Fibroblast of the conjunctiva (primary cell): Measurements from ENCODE around the gene MAP3K12.
"Not testable (repeated sequence)": the region's sequence is repeated elsewhere in the genome, so short reads cannot be mapped to it uniquely, and the experiment has no call there.

ENCODE experiments used
- DNase-seq: peaks from one replicate; pipeline ENCODE4 v3.0.0-alpha.2; 2010; ENCODE audit warnings: low read depth

Gene MAP3K12, protein sequence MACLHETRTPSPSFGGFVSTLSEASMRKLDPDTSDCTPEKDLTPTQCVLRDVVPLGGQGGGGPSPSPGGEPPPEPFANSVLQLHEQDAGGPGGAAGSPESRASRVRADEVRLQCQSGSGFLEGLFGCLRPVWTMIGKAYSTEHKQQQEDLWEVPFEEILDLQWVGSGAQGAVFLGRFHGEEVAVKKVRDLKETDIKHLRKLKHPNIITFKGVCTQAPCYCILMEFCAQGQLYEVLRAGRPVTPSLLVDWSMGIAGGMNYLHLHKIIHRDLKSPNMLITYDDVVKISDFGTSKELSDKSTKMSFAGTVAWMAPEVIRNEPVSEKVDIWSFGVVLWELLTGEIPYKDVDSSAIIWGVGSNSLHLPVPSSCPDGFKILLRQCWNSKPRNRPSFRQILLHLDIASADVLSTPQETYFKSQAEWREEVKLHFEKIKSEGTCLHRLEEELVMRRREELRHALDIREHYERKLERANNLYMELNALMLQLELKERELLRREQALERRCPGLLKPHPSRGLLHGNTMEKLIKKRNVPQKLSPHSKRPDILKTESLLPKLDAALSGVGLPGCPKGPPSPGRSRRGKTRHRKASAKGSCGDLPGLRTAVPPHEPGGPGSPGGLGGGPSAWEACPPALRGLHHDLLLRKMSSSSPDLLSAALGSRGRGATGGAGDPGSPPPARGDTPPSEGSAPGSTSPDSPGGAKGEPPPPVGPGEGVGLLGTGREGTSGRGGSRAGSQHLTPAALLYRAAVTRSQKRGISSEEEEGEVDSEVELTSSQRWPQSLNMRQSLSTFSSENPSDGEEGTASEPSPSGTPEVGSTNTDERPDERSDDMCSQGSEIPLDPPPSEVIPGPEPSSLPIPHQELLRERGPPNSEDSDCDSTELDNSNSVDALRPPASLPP

DNA sequence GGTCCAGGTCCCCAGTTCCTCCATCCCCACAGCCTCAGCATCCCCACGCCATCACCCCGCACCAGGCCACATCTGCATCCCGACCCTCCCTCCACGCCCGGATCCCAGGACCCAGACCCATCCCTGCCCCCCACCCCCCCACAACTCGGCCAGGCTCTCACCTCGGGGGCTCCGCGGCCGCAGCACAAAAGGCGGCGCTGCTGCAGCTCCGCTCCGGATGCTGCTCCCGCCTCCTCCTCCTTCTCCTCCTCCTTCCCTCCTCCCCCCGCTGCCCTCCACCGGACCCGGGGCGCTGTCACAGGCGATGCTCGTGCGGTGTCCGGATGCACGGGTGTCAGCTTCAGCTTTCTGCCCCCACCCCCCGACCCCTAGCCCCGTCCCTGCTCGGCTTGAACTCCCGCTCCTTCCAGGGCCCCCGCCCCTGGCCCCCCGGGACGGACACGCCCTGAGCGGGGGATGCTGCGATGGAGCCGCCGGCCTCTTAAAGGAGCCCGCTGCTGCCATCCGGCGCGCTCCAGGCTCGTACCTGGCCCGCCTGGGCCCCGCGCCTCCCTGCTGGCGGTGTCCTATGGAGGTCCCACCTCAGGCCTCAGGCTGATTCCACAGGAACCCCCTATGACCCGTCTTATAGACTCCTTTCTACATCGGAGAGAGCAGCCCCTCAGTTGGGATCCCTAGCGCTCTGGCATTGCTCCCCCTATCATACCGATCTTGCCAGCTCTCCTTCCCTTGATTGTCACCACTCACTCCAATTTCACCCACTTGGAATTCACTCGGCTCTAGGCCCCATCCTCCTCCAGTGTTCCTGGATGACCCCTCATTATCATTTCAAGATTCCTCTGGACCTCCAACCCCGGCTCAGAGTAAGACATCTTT lies at the start of gene MAP3K12:
Gene MAP3K12 (minus strand): TSS at position 193 of the 876 bp plus-strand sequence. CDS start 12,067 bp downstream, outside the sequence.
- peak; percentile 55 for DNase-seq

DNA sequence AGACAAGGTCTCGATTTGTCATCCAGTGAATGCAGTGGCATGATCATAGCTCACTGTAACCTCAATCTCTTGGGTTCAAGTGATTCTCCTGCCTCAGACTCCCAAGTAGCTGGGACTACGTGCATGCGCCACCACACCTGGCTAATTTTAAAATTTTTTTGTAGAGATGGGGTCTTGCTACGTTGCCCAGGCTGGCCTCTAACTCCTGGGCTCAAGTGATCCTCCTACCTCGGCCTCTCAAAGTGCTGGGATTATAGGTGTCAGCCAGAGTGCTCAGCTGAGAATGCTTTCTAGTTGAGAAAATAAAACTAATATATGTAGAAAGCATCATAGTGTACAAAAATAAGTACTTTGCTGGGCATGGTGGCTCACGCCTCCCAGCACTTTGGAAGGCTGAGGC lies 49.1 kb upstream of the MAP3K12 start:
- not testable (repeated sequence) for DNase-seq

DNA sequence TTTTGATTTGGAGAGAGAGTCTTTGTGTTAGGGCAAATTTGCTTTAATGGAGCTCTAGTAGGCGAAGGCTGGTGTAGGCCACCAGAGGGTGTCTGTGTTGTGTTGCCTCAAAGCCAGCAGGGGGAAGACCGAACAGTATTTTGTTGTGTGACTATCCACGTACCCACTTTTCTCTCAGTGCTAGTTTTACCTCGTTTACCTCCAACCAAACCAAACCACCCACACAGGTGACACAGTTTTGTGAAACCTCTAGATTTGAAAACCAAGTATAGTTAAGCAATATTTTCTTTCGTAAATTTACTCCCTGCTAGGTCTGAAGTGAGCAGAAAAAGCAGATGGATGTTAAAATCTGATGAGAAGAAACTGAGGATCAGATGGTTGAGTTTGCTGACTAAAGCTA lies 44.3 kb upstream of the MAP3K12 start:
- peak; percentile 72 for DNase-seq

DNA sequence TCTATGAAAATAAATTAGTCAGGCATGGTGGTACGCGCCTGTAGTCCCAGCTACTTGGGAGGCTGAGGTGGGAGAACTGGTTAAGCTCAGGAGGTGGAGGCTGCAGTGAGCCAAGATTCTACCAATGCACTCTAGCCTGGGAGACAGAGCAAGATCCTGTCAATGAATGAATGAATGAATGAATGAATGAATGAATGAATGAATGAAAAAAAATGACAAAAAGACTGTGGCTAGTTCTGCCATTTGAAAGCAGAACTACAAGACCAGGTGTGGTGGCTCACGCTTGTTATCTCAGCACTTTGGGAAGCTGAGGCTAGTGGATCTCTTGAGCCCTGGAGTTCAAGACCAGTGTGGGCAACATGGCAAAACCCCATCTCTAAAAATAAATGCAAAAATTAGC lies 40.3 kb upstream of the MAP3K12 start:
- DNase-seq, result no peak

DNA sequence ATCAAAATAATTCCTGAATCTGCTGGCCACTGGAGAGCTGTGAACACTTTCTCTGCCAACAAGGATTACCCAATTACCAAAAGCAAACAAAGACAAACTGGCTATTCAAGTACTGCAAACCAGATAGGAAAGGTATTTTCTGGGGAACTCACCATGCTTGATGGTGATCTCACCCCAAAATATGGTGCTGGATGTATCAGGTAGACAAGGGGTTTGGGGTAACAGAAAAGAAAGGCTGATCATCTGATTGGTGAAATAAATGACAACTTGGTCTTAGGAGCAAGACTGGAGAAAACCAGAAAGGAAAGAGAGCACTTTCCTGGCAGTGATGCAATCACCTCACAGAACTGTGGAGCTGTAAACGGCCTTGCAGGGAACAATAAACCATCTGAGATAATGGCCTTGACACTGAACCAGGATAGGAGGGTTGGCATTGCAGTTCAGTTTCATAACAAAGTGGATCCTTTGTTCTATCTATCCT lies 39.0 kb upstream of the MAP3K12 start:
- DNase-seq, result peak; percentile 42

DNA sequence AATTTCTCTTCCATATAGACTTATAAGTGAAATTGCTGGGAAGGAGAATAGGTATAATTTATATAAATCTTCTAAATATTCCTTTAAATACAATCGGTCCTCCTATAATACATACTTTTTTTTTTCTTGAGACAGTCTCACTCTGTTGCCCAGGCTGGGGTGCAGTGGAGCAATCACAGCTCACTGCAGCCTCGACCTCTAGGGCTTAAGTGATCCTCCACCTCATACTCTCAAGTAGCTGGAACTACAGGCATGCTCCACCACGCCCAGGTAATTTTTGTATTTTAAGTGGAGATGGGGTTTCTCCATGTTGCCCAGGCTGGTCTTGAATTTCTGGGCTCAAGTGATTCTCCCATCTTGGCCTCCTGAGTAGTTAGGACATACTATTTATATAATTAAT lies 37.7 kb upstream of the MAP3K12 start:
- DNase-seq, result no peak

- no peak for DNase-seq
Observed at GRCh38 chr12:53533471-53533870, 34.2 kb upstream of the MAP3K12 start.

DNA sequence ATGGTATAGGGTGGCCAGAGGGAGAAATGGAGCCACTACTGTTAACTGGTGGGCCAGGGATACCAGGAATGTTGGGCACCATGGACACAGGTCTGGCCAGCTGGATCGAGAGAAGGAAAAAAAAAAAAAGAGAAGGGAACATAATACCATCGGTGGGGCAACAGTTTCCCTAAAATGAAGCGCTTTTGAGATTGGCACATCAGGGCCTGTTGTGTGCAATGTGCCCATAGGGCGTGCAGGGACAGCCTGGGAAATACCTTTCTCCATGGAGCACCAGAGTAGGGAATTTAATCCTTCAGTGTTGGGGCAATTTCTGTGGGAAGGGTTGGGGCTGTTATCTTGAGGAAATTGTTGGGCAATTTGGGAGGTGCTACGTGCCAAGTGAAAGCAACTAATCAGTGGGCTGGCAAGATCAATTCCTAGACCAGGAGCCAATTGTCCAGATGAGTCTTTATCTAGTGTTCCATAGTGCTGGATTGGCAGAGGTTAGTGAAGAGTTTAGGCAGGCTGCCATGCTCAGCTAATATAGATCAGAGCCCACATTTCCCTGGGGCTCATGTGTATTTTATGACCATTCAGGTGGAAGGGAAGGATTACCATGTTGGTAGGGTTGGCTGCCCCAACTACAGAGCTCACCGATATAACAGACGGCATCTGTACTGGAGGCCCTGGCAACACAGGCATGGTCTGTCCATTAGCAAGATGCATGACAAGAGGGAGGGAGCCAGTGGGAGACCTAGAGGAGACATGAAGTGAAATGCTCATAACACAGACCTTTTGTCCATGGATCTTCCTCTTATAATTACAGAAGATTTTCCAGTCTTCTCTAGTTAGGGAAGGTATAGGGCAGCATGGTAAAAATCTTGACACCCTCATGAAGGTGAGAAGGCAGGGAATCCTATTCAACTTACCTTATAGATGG lies 33.5 kb upstream of the MAP3K12 start:
- no peak for DNase-seq

DNA sequence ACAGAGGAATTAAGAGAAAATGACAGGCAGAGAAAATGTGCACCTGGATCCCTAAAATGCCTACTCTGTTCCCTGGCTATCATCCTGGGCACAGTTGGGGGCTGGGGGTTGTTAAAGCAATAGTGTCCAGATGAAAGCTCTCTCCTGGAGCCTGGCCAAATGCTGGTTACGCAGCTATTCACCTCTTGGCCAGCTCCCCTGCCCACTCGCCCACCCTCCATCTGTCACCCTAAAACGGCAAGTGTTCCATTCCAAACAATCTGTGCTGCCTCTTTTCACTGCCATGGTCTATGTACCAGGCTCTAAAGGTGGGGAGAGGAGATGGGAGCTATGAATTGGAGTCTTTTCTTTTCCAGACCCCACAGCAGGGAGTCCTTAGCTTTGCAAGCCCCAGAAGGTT lies 32.8 kb upstream of the MAP3K12 start:
- DNase-seq, result no peak

- no peak for DNase-seq
Observed at GRCh38 chr12:53530920-53531319, 31.7 kb upstream of the MAP3K12 start.

- no peak for DNase-seq
Observed at GRCh38 chr12:53530061-53530460, 30.8 kb upstream of the MAP3K12 start.

- DNase-seq, result no peak
Observed at GRCh38 chr12:53524476-53524875, 25.2 kb upstream of the MAP3K12 start.

DNA sequence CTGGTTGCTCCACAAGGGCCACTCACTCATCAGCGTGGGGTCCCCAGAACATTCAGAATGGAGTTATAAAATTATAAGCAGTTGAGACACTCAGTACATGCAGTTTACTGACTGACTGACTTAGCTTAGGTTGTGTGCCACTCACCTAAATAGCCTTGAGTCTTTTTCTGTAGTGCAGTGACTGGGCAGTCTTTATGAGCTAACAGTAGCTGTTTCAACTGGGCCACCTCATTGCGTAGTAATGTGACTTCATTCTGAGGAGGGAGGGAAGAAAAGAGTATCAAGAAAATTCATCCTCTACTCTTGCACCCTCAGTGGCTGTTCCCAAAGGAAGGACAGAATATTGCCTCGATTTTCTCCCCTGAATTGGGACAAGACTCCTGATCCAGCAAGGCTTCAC lies 23.9 kb upstream of the MAP3K12 start:
- DNase-seq, result no peak

DNA sequence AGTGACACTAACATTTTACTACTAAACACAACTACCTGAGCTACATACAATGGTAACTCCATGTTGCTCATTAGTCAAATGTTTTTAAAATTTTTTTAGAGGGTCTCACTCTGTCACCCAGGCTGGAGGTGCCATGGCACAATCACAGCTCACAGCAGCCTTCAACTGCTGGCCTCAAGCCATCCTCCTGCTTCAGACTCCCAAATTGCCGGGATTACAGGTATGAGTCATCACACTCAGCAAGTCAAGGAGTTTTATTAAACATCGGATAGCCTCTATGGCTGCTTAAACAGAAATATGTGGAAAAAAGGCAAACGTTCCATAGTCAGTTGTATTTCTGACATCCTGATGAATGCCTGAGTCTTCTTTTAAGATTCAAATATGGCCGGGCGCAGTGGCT lies 19.1 kb upstream of the MAP3K12 start:
- no peak for DNase-seq

- no peak for DNase-seq
Observed at GRCh38 chr12:53516758-53517455, 17.6 kb upstream of the MAP3K12 start.

- no peak for DNase-seq
Observed at GRCh38 chr12:53515291-53515680, 16.0 kb upstream of the MAP3K12 start.

GRCh38 chr12:53514628-53515290 lies 15.5 kb upstream of the MAP3K12 start:
- no peak for DNase-seq

DNA sequence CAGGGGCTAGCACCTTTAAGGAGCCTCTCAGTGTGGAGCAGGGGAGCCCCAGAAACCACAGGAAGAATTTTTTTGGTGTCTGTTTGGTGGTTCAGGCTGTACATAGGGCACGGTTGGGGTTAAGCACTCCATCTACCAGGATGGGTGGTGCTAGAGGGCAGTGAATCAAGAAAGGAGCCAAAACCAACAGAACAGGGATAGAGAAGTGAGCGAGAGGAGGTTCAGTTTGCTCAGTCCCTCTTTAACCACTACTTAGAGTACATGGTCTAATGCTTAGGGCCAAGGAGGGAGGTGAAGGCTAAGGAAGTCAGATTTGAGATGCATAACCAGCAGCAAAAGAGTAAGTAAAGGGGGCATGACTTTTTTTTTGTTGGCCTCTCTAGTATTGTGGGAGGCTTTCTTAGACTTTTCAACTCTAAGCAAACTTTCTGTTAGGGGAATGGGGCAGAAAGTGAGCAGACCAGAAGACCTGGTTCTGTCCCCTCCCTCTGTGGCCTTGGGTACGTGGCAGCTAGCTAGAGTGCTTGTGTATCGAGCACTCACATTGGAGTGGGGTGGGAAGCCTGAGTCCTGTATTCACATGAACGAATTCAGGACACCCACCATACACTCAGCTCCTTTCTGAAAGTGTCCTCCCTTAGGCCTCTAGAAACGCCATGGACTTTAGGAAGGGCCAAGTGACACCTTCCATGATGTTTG lies 14.6 kb upstream of the MAP3K12 start:
- no peak for DNase-seq

GRCh38 chr12:53510181-53510812 lies 11.0 kb upstream of the MAP3K12 start:
- no peak for DNase-seq
